ENCODE data around the gene CWC22.
"Not testable (repeated sequence)": the region's sequence is repeated elsewhere in the genome, so short reads cannot be mapped to it uniquely, and the experiment has no call there.

The CWC22 gene

DNA sequence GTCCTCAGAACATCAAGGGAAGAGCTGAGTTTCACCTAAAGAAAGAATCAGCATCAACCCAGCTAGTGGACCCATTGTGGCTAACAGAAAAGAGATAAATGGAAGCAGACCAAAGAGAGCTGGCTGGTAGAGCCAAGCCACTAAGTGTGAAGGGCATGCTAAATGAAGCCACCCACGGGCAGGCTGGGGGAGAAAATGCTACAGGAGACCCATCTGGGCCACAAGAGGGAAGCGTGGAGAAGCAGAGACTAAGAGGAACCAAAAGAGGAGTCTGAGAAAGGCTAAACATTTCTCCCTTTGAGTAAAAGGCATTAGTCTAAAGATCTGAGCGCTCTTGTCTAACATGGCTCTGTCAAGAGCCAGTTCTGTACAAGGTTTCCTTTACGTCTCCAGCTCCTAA is 15.8 kb downstream of the CWC22 start:
- Mint-ChIP-seq H3K36me3 (ENCODE audit: low read depth) (peaks cover 54% of the 10 kb centered on the region), H3K4me1 (ENCODE audit: low read depth) (peaks cover 19% of the 10 kb centered on the region), H3K4me3 (no peak overlapping the region), H3K27ac (no peak overlapping the region), H3K27me3 (no peaks in the 10 kb centered on the region), H3K9me3 (no peaks in the 10 kb centered on the region)
- intact Hi-C loops (cut with micrococcal nuclease): no loop called here

DNA sequence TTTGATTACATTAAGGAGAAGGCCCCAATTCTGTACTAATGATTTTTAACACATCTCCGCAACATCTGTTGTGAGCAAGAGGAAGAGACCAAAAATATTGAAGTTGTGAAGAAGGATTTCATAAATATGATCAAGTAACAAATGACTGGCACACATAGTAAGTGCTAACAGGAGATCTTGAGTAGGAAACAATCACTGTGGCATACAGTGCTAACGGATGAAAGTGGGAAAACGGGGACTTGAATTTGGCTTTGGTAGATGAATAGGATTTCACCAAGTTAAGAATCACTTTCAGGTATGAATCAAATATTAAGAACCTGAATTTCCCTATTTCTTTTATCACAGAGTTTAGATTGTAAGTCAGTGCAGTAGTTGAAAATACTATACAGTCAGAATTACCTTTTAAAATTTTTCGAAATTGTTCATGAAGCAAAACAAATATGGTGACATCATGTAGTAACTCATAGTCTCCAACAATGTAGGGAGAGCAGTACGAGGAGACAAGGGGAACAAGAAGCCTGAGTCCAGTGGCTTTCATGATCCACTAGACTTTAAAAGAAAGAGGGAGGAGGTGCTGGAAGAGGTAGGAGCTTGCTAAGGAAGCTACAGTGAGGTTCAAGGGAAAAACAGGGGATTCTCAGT is 16.3 kb downstream of the CWC22 start:
- intact Hi-C loops (cut with micrococcal nuclease): no loop called here
- Mint-ChIP-seq H3K4me3 (no peak overlapping the region), H3K36me3 (ENCODE audit: low read depth) (peaks cover 60% of the 10 kb centered on the region), H3K4me1 (ENCODE audit: low read depth) (peaks cover 19% of the 10 kb centered on the region), H3K27me3 (no peaks in the 10 kb centered on the region), H3K9me3 (no peaks in the 10 kb centered on the region), H3K27ac (no peak overlapping the region)

DNA sequence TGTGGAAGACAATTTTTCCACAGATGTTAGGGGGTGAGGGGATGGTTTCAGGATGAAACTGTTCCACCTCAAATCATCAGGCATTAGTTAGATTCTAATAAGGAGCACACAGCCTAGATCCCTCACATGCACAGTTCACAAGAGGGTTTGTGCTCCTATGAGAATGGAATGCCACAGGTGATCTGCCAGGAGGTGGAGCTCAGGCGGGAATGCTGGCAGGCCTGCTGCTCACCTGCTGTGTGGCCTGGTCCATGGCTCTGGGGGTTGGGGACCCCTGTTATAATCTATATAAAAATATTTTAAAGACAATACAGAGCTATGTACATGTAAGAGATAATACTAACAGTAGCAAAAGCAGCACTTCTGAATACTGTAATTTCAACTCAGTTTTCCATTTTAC is 19.2 kb downstream of the CWC22 start:
- Mint-ChIP-seq H3K27ac (no peak overlapping the region), H3K4me3 (no peak overlapping the region), H3K36me3 (ENCODE audit: low read depth) (peaks cover 82% of the 10 kb centered on the region), H3K9me3 (no peaks in the 10 kb centered on the region), H3K4me1 (ENCODE audit: low read depth) (peaks cover 19% of the 10 kb centered on the region), H3K27me3 (no peaks in the 10 kb centered on the region)
- intact Hi-C loops (cut with micrococcal nuclease): no loop called here

DNA sequence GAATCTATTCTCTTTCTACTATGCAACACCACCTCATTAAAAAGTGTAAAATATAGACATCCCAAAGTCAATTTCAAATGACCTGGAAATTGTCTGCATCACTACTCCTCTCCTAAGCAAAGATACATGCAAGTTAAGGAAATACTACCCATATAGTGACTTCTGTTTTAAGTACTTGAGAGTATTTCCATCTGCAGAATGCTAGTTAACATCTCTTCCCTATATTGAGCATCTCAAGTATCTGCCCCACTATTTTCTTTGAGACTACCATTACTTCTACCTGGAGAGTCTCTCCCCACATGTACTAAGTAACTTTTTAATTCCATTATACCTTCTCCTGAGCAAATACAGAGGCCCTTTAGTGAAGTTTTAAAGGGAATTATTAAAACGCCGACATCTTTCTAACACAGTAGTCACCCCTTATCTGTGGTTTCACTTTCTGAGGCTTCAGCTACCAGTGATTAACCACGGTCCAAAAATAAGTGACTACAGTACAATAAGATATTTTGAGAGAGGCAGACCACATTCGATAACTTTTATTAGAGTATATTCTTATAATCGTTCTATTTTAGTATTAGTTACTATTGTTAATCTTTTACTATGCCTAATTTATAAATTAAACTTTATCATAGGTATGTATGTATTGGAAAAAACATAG is 21.8 kb downstream of the CWC22 start:
- H3K4me3 Mint-ChIP-seq: no peak overlapping the region
- H3K27me3 Mint-ChIP-seq: no peaks in the 10 kb centered on the region
- intact Hi-C loops (cut with micrococcal nuclease): no loop called here
- no peak overlapping the region for H3K27ac Mint-ChIP-seq
- H3K9me3 Mint-ChIP-seq: no peaks in the 10 kb centered on the region
- H3K36me3 Mint-ChIP-seq (ENCODE audit: low read depth): peaks cover 84% of the 10 kb centered on the region
- peaks cover 2% of the 10 kb centered on the region for H3K4me1 Mint-ChIP-seq (ENCODE audit: low read depth)

DNA sequence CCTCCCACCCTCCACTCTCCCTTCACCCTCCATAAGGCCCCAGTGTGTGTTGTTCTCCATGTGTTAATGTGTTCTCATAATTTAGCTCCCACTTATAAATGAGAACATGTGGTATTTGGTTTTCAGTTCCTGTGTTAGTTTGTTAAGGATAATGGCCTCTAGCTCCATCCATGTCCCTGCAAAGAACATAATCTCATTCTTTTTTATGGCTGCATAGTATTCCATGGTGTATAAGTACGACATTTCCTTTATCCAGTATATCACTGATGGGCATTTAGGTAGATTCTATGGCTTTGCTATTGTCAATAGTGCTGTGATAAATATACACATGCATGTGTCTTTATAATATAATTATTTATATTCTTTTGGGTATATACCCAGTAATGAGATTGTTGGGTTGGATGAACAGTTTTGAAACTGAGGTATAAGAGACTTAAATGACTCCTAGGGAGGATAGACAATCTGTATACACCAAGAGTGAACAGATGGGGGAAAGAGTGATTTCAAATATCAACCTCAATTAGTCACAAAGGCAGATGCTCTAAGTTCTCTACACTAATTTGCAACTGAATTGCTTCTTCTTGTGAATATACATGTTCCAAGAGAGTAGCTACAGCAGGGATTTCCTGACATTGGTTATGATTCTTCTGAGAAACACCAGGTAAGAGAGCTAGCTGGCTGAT is 23.7 kb downstream of the CWC22 start:
- Mint-ChIP-seq H3K27ac (no peak overlapping the region), H3K27me3 (no peaks in the 10 kb centered on the region), H3K9me3 (no peaks in the 10 kb centered on the region), H3K4me3 (no peak overlapping the region), H3K4me1 (ENCODE audit: low read depth) (no peaks in the 10 kb centered on the region), H3K36me3 (ENCODE audit: low read depth) (peaks cover 77% of the 10 kb centered on the region)
- intact Hi-C loops (cut with micrococcal nuclease): no loop called here

DNA sequence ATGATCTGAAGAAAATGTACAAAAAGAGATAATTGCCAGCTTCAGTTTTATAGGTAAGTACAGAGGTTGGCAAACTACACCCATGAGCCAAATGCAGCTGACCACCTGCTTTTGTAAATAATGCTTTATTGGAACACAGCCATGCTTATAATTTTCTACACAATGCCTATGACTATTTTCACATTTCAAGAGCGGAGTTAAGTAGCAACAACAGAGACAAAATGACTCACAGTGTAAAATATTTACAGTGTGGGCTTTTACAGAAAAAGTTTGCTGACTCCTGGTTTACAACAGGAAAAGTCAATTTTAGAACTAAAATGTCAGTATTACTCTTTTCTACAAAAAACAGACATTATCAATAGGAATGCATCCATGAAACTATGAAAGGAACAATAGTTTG is 26.0 kb downstream of the CWC22 start:
- intact Hi-C loops (cut with micrococcal nuclease): no loop called here
- peaks cover 73% of the 10 kb centered on the region for H3K36me3 Mint-ChIP-seq (ENCODE audit: low read depth)
- no peak overlapping the region for H3K4me3 Mint-ChIP-seq
- no peak overlapping the region for H3K27ac Mint-ChIP-seq
- no peaks in the 10 kb centered on the region for H3K9me3 Mint-ChIP-seq
- H3K4me1 Mint-ChIP-seq (ENCODE audit: low read depth): no peaks in the 10 kb centered on the region
- H3K27me3 Mint-ChIP-seq: no peaks in the 10 kb centered on the region

DNA sequence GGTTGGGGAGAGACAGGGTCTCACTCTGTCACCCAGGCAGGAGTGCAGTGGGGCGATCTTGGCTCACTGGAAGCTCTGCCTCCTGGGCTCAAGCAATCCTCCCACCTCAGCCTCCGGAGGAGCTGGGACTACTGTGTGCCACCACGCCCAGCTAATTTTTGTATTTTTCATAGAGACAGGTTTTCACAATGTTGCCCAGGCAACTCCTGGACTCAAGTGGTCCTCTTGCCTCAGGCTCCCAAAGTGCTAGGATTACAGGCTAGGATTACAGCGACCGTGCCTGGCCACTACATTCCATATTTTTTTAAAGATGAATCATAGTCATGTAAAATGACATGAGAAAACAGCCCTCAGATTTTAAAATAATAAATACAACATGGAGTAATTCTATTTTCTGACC is 32.3 kb downstream of the CWC22 start:
- Mint-ChIP-seq H3K9me3 (no peaks in the 10 kb centered on the region), H3K4me3 (no peak overlapping the region), H3K27ac (no peak overlapping the region), H3K36me3 (ENCODE audit: low read depth) (peaks cover 67% of the 10 kb centered on the region), H3K27me3 (no peaks in the 10 kb centered on the region), H3K4me1 (ENCODE audit: low read depth) (no peaks in the 10 kb centered on the region)
- intact Hi-C loops (cut with micrococcal nuclease): no loop called here

DNA sequence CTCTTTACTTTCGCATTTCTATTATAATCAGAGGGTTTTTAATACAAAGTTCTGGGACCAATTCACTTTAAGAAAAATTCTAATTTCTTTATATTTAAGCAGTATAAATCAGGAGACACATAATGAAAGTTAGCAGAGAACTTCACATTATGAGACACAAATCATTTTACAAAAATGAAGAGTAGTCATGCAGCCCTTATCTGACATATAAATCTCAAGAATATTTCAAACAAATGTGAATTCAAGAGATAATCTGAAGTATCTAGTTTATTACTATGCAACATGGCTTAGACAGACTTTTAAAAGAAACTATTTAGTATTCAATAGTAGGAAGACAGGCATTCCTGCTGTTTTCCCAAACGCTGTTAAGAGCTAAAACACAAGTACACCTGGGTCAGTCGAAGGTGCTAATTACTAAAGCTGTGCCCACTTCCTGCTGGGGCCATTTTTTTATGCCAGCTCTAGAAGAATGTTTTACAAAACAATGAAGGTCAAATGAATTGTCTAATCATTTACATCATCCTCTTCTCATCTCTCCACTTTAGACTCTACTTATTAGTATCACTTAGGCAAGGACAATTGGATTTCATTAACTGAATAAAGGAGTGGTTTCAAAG is 40.2 kb downstream of the CWC22 start:
- intact Hi-C loops (cut with micrococcal nuclease): no loop called here
- Mint-ChIP-seq H3K4me3 (no peak overlapping the region), H3K4me1 (ENCODE audit: low read depth) (no peaks in the 10 kb centered on the region), H3K36me3 (ENCODE audit: low read depth) (peaks cover 71% of the 10 kb centered on the region), H3K27ac (no peak overlapping the region), H3K9me3 (no peaks in the 10 kb centered on the region), H3K27me3 (no peaks in the 10 kb centered on the region)

DNA sequence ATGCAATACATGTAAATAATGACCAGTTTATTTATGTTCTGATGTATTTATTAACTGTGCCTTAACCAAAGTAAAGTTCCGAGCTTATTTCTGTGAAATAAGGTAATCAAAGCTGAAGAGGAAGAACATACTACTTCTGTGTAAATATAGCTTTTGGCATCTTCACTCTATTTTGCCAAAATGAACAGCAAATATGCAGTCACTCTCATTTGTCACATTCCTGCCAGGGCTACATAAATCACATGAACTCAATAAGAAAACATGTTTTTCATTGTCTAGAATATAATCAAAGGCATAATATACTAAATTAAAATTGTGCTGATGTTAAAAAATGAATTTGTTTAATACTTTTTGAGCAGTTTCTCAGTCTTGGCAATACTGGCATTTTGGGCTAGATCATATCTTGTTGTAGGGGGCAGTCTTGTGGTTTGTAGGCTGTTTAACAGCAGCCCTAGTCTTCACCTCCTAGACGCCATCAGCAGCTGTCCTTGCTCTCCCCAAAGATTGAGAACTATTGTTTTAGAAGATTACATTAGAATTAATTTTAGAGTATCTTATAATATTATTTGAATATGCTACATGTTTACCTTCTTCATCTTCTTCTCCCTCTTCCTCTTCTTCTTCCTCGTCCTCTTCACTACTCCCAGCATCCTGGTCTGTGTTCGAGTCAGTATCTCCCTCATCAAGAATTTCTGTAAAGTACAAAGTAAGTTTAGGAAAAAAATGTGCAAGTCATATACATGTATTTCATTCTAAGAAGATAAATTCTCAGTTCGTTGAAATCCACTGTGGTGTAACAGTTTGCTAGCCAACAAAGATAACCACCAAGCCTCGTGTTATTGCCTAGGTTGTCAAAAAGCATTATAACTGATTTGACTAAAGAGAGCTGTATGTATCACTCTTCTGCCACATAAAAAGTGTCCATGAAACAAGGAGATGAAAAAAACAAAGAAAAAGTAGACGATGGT is 41.5 kb downstream of the CWC22 start:
- H3K27ac Mint-ChIP-seq: no peak overlapping the region
- H3K9me3 Mint-ChIP-seq: no peaks in the 10 kb centered on the region
- H3K36me3 Mint-ChIP-seq (ENCODE audit: low read depth): peaks cover 67% of the 10 kb centered on the region
- no peak overlapping the region for H3K4me3 Mint-ChIP-seq
- no peaks in the 10 kb centered on the region for H3K27me3 Mint-ChIP-seq
- no peaks in the 10 kb centered on the region for H3K4me1 Mint-ChIP-seq (ENCODE audit: low read depth)
- intact Hi-C loops (cut with micrococcal nuclease): no loop called here

DNA sequence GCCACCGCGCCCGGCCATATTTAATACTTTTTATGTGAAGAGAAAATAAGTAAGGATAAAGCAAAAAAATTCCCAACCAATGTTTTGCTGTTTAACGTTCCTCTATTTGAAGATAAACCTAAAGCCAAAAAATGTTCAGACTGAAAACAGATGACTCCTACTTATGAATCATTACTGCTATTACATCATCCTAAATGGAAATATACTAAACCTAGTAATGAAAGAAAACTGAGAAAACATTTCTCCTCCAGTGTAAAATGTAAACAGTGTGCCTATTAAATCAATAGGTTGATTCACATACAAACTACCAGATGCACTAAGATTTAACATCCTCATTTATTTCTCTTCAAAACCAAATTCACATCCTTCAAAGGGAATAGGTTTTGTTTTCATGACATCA is 43.5 kb downstream of the CWC22 start:
- H3K4me1 Mint-ChIP-seq (ENCODE audit: low read depth): no peaks in the 10 kb centered on the region
- intact Hi-C loops (cut with micrococcal nuclease): no loop called here
- no peak overlapping the region for H3K27ac Mint-ChIP-seq
- peaks cover 51% of the 10 kb centered on the region for H3K36me3 Mint-ChIP-seq (ENCODE audit: low read depth)
- no peaks in the 10 kb centered on the region for H3K27me3 Mint-ChIP-seq
- H3K9me3 Mint-ChIP-seq: no peaks in the 10 kb centered on the region
- H3K4me3 Mint-ChIP-seq: no peak overlapping the region

DNA sequence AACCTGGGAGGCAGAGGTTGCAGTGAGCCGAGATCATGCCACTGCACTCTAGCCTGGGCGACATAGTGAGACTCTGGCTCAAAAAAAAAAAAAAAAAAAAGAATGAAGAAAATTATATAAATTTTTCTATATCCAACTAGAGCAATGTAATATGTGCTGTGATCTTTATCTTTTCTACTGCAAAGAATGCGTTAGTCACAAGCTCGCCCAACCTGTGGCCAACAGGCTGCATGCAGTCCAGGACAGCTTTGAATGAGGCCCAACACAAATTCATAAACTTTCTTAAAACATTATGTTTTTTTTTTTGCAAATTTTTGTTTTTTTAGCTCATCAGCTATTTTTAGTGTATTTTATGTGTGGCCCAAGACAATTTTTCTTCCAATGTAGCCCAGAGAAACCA is 48.8 kb downstream of the CWC22 start:
- not testable (repeated sequence) for H3K9me3 Mint-ChIP-seq

DNA sequence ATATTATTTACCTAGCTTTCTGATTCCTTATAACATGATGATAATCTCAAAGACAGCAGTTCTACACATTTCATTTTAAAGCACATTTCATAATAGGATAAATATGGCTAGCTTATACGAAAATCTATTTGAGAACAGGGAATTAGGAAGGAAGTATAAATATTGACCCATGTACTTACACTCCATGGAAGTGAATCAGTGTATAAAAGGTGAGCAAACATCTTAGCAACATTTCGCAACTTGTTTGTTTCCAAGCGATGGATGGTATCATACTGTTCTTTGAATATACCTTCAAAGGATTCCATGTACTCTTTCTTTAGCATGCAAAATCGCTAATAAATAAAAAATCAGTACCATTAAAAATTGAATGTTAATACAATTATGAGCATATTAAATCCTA is 53.1 kb downstream of the CWC22 start:
- no peaks in the 10 kb centered on the region for H3K4me1 Mint-ChIP-seq (ENCODE audit: low read depth)
- intact Hi-C loops (cut with micrococcal nuclease): no loop called here
- H3K4me3 Mint-ChIP-seq: no peak overlapping the region
- H3K36me3 Mint-ChIP-seq (ENCODE audit: low read depth): peaks cover 66% of the 10 kb centered on the region
- no peaks in the 10 kb centered on the region for H3K27me3 Mint-ChIP-seq
- H3K9me3 Mint-ChIP-seq: no peaks in the 10 kb centered on the region
- H3K27ac Mint-ChIP-seq: no peak overlapping the region

More for the DNA sequence above, 48.8 kb downstream of the CWC22 start:
- H3K4me1 Mint-ChIP-seq (ENCODE audit: low read depth); intact Hi-C loops (cut with micrococcal nuclease); H3K27ac Mint-ChIP-seq; H3K27me3 Mint-ChIP-seq; H3K4me3 Mint-ChIP-seq: not testable (repeated sequence)
- peaks cover 34% of the 10 kb centered on the region for H3K36me3 Mint-ChIP-seq (ENCODE audit: low read depth)

DNA sequence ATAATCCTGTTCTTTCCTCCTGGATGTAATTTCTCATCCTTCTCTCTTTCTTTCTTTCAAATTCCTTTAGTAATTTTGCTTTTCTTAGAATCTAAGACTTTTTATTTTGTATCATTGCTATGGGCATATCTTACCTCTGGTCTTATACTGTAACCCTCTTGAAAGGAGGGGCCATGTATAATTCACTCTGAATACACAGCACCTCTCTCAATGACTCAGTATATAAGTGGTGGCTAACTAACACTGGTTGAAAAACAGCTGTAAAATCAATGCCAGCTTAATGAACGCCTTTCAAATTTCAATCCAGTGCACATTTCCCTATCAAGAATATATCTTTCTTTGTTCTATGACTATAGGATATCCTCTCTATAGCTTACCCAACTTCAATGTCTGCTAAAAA is 53.7 kb downstream of the CWC22 start:
- Mint-ChIP-seq H3K27ac (no peak overlapping the region), H3K4me1 (ENCODE audit: low read depth) (no peaks in the 10 kb centered on the region), H3K4me3 (no peak overlapping the region), H3K9me3 (no peaks in the 10 kb centered on the region), H3K27me3 (no peaks in the 10 kb centered on the region), H3K36me3 (ENCODE audit: low read depth) (peaks cover 73% of the 10 kb centered on the region)
- intact Hi-C loops (cut with micrococcal nuclease): no loop called here
